Endometrium (tissue), 2 donors: Measurements from ENCODE around the gene NELL1.
"Not testable (repeated sequence)": the region's sequence is repeated elsewhere in the genome, so short reads cannot be mapped to it uniquely, and the experiment has no call there.

Source experiments
- FAIRE-seq: peaks from 2 replicates; lab custom pipeline; 2012; peaks lifted over from hg19 to GRCh38; lab: Jason Lieb, UNC
- donor health status: control.
- donor health status: control.

NELL1 gene

GRCh38 chr11:20770414-20770946 is 101.1 kb downstream of the NELL1 start:
- FAIRE-seq = no peak

GRCh38 chr11:20771026-20771425 is 101.6 kb downstream of the NELL1 start:
- no peak for FAIRE-seq

- FAIRE-seq = no peak
These were observed 102.3 kb downstream of the NELL1 start for GRCh38 chr11:20771681-20772080.

- FAIRE-seq = no peak
These were observed 105.9 kb downstream of the NELL1 start for GRCh38 chr11:20775331-20775730.

GRCh38 chr11:20782775-20783174 is 113.4 kb downstream of the NELL1 start:
- no peak for FAIRE-seq

- FAIRE-seq = no peak
These were observed 113.8 kb downstream of the NELL1 start for GRCh38 chr11:20783220-20783619.

GRCh38 chr11:20790622-20791021 is 121.2 kb downstream of the NELL1 start:
- FAIRE-seq = no peak

GRCh38 chr11:20795005-20795404 is 125.6 kb downstream of the NELL1 start:
- no peak for FAIRE-seq

- FAIRE-seq = no peak
These were observed 138.9 kb downstream of the NELL1 start for GRCh38 chr11:20808328-20808727.

- no peak for FAIRE-seq
These were observed 151.7 kb downstream of the NELL1 start for GRCh38 chr11:20821046-20821445.

GRCh38 chr11:20821470-20821869 is 152.1 kb downstream of the NELL1 start:
- FAIRE-seq = no peak

GRCh38 chr11:20824773-20825172 is 155.4 kb downstream of the NELL1 start:
- no peak for FAIRE-seq

- FAIRE-seq = no peak
These were observed 166.2 kb downstream of the NELL1 start for GRCh38 chr11:20835561-20835960.

GRCh38 chr11:20839231-20839630 is 169.8 kb downstream of the NELL1 start:
- FAIRE-seq = no peak

- no peak for FAIRE-seq
These were observed 171.0 kb downstream of the NELL1 start for GRCh38 chr11:20840341-20840740.

GRCh38 chr11:20844216-20844615 is 174.8 kb downstream of the NELL1 start:
- FAIRE-seq = no peak

GRCh38 chr11:20844630-20845029 is 175.2 kb downstream of the NELL1 start:
- no peak for FAIRE-seq

GRCh38 chr11:20854215-20854955 is 185.0 kb downstream of the NELL1 start:
- no peak for FAIRE-seq

- no peak for FAIRE-seq
These were observed 191.9 kb downstream of the NELL1 start for GRCh38 chr11:20861322-20861721.

- FAIRE-seq = not testable (repeated sequence)
These were observed 192.9 kb downstream of the NELL1 start for GRCh38 chr11:20862263-20862662.

- no peak for FAIRE-seq
These were observed 195.2 kb downstream of the NELL1 start for GRCh38 chr11:20864628-20865027.

GRCh38 chr11:20865161-20865560 is 195.8 kb downstream of the NELL1 start:
- FAIRE-seq = no peak

- no peak for FAIRE-seq
These were observed 199.7 kb downstream of the NELL1 start for GRCh38 chr11:20869123-20869522.

GRCh38 chr11:20873054-20873453 is 203.7 kb downstream of the NELL1 start:
- no peak for FAIRE-seq
